C4-2B (cell line): ENCODE data around the gene PITX3.

ENCODE experiments used
- CTCF ChIP-seq: fragments of 450-650 bp; conservative IDR thresholded peaks from 2 replicates; pipeline ENCODE4 v1.5.1; 2017; ENCODE audit warnings: mild to moderate bottlenecking
- ZFX ChIP-seq: fragments of 450-650 bp; IDR thresholded peaks from 2 replicates; pipeline ENCODE4 v1.6.1; 2017

GRCh38 chr10:102196893-102197292 is 44.4 kb downstream of the PITX3 start:
- no peak for TF ChIP-seq CTCF
- TF ChIP-seq ZFX, result no peak
